Tongue (tissue), 2 donors: Measurements from ENCODE around the gene FZD10. TPM values are rescaled to one million over a fixed set of nuclear protein-coding genes. Genes with fewer than 3 reads are reported as not detected.
A peak's percentile ranks its signal among the peaks of the same experiment; 100 is the strongest.

Source experiments
- DNase-seq: peaks from one replicate; pipeline ENCODE4 v3.0.0-alpha.2; 2015
- total RNA-seq: library from RNA; depleted of rRNA; stranded (reverse); fragments of >200 nt; gene quantifications from one replicate; pipeline ENCODE4 v1.2.3, GENCODE V29; 2014

The FZD10 gene
- total RNA-seq, 1 donor from 2014 or later: 10.1 TPM

DNA sequence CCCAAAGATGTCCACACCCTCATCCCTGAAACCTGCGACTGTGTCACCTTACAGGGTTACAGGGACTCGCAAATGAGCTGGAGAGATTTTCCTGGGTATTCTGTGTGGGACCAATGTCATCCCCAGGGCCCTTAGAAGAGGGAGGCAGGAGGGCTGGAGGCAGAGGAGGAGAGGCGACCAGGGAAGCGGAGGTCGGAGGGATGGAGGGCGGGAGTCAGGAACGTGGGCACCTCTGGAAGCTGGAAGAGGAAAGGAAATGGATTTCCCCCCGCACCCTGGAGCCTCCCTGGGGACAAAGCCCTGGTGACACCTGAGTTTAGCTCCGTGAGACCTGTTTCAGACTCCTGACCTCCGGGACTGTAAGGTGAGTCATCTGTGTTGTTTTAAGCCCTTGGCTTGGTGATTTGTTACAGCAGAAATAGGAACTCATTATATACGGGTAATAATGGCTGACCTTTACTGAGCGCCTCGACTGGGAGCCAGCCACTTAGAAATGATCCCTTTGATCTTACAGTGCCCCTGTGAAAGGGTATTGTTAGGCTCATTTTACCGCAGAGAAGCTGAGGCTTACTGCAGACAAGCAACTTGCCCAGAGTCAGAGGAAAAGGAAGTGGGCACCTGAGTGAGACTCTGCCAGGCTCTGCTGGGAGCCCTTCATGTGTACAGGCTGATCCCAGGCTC, 29.3 kb upstream of the FZD10 start:
- no peak for DNase-seq

DNA sequence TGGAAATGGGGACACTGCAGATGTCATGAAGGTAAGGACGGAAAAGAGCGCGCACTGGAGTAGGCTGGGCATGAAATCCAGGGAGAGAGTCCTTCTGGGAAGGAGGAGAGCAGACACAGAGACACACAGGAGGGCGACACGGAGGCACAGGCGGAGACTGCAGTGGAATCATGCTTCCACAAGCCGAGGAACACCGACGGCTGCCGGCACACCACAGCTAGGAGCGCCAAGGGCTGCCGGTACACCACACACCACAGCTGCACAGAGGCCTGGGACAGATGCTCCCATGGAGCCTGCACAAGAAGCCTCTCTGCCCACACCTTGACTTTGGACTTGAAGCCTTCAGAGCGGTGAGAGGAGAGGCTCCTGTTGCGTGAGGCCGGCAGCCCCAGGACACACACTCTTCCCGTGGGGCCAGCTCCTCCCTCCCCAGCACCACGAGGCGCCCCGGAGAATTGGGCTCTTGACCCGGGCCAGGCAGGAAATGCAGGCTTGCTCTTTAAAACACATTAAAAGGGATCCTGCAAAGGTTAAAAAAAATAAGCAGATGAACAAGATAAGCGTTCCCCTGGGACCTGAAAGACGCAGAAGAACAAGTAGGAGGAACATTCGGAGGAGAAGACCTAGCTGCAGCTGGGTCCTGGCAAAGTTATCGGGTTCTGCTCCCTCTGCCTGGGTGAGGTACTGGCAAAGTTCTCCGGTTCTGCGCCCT, 28.3 kb upstream of the FZD10 start:
- no peak for DNase-seq

DNA sequence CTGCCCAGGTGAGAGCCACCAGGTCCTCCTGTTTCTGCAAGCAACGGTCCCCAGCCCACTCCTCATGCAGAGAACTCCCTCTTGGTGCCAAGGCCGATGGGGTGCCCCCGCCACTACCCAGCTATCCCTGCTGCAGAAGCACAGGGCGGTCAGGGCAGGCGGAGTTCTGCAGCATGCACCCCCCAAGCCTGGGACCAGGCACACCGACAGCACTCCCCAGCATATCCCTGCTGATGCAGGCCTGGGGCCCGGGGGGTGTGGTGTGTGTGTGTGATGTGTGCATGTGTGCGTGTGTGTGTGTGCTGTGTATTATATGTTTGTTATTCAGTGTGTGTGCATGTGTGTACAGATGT, 27.7 kb upstream of the FZD10 start:
- DNase-seq: no peak

DNA sequence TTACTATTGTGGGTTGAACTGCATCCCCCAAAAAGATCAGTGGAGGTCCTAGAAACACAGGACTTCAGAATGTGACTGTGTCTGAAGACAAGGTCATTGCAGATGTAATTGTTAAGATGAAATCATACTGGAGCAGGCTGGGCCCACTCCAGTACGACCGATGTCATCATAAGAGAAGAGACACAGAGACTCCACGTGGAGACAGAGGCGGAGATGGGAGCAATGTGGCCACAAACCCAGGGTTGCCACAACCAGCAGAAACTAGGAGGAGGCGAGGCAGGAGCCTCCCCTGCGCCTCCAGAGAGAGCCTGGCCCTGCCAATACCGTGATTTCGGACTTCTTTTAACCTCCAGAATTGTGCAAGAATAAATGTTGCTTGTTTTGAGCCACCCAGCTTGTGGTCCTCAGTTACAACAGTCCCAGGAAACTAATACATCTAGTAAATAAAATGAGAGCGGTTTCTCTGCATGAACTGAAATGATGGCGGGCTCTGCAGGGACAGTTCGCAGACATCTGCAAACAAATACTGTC, 25.7 kb upstream of the FZD10 start:
- DNase-seq: no peak

DNA sequence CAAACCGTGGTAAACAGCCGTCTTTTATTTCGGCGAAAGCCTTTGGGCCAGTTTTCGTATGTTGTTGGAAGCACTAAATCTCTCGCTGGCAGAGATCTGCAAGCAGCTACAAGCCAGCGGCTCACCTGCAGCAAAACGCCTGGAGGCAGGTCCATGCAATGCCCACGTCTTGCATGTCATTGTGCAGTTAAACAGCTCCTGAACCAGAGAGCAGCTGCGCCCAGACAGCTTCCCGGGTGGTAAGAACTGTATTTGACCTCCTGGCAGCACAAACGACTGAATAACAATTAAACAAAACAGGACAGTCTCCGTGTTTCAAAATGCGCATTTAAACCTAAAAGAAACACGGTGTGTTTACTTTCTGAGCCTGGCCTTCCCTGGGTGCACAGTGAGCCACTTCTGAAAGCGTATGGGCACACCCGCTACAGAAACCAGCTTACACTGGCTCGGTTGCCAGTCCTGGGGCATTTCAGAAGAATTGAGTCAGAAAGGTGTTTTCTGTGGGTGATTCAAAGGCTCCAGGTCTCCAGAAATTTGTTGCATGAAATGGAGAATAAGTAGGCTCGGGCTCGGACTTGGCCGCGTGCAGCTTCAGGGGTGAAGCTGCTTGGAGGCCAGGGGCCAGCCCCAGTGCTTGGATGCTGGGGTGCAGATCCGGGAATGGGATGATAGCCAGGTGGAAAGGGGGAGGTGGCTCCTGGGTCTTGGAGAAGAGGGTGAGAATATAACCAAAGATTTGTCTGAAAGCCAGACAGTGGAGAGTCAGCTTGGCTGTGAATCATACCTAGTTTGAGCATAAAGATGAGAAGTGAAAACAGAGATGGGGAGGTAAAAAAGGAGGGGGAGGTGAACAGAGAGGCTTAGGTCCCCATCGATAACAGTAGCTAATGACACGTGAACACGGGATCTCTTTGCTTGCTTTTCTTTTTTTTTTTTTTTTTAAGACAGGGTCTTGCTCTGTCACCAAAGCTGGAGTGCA, 24.9 kb upstream of the FZD10 start:
- DNase-seq: peak; percentile 75

DNA sequence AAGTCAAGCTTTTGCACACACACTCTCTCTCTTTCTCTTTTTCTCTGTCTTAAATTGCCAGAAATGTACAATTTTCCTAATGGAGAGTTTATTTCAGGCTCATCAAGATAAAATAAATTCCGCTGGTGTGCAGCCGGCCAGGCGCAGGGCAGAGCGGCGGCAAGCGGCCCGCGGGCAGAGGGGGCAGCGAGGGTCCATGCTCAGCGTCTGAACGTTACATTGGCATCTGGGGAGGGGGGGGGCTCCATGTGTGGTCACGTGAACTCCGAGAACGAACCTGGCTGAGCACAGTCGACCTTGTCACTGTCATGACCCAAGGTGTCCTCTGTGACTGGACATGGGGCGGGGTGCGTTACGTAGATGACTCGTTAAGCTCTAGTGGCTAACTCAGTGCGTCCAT, 23.8 kb upstream of the FZD10 start:
- no peak for DNase-seq

DNA sequence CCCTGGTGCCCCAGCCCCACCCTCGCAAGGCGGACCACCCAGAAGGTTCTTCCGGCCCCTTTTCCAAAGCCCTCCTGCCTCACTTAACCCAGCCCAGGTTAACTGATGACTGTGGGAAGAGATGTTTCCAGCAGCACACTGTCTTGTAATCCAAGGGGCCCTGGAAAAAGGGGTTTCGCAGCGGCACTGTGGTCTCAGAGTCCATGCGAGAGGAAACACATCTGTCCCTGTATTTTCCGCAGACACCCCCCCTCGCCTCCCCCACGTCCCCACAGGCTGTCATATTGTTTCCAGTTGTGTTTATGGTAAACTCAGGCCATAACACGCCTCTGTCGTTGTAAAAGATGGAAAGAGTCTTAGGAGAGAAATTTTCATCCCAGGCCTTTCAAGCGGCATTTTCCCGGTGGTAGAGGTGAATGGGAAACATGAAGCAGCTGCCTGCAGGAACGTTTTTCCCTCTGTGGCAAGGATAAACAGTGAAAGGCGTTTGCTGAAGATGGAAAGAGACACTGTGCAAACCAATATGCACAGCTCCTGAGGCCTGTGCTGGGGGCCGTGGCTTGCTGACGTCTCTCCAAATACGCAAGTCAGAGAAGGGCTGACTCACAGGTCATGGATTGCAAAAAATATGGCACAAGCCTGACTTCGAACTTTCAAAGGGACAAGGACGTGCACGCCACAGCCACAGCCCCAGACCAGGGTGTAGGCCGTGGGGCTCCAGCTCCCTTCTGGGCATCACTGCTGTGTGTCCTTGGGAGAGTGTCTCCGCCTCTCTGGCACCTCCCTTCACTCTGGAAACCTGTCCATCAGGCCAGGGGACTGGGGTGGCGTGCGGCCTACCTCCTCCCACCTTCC, 22.5 kb upstream of the FZD10 start:
- DNase-seq: peak; percentile 44

DNA sequence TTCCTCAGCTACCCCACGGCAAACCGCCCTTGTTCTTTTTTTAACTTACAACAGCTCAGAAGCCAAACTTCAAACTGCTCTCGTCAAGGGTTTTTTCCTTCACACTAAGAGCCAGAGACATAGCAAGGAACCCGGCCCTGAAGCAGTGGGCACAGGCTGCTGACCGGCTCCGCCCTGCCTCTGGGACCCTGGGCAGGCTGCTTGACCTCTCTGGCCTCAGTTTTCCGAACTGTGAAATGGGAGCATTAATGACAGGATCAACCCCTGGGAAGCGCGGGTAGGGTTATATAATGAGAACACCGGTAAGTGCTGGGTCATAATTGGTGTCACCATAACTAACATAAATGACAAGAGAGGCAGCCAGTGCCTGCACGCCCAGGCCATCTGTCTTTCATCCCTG, 21.2 kb upstream of the FZD10 start:
- no peak for DNase-seq

DNA sequence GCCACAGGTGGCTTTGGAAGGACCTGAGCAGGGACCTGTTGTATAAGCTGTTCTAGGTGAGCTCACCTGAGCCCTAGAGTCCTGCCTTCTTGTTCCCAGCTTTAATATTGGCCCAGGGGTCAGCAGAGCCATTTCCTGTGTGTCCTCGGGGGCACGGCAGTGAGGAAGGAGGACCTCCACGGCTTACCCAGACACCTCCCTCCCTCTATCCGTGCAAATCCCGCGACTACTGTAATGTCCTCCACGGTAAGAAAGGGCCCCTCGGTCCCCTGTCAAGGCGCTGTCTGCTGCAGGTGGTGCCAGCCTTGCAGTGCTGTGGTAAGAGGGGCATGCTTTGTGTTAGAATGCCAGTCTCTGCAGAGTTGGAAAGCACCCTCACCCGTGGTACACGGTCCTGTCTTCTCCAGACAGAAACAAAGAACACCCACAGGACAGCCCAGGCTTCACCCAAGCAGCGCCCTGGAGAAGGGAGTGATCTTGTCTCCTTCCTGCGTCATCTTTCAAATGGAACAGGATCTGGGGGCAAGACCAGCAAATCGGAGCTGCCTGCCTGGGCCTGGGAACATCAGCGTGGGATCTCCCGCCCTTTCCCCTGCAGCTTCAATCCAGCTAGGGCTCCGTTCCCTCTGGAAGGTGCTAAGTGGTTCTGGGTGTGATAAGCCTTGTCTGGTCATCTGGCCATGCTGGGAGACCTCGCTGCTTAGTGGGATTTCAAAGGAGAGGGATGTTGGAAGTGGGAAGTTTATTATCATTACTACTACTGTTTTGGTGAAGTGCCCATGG, 20.2 kb upstream of the FZD10 start:
- DNase-seq: no peak

DNA sequence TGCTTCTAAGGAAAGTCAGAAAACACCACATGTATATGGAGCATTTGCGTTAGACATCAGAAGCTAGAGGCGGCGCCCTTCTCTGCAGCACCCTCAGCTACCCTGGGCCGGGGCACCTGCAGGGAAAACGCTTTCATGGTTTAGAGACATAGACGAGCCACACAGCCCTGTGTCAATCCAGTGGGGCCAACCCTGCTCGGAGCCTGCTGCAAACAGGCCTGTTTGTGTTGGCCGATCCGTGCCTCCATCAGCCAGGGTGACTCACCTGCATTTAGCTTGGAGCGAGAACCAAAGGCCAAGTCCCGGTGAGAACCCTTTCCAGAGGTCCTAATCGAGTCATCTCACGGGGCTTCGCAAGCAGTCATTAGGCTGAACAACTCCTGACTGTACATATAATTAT, 19.5 kb upstream of the FZD10 start:
- DNase-seq: no peak

DNA sequence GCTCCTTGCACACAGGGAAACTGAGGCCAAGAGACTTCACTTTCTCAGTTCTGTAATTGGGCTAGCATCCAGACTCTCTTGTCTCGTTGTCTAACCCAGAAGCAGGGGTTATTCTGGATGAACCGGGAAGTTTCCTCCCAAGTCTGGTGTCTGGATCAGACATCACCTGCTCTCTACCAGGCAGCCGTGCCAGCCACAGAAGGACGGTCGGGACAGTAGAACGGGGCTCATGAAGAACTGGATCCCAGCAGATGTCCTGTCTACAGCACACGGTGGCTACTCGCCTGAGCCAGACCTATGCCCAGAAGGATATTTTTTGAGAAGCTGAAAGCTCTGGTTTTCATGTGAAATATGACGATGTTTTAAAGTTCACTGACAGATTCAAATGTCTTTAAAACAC, 19.1 kb upstream of the FZD10 start:
- no peak for DNase-seq

DNA sequence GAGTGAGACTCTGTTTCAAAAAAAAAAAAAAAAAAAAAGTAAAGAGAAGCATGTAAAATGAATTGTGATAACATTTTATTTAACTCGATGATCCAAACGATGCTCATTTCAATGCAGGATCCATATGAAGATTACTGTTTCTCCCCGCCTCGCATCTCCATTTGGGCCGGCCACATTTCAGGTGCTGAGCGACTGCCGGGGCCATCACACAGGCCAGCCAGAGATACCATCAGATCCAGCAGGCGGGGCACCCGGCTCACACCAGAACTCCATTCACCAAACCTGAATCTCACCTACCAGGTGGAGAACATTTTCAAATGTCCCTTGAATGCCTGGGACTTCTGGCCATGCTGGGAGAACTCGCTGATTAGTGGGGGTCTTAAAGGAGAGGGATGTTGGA, 18.0 kb upstream of the FZD10 start:
- DNase-seq: no peak

DNA sequence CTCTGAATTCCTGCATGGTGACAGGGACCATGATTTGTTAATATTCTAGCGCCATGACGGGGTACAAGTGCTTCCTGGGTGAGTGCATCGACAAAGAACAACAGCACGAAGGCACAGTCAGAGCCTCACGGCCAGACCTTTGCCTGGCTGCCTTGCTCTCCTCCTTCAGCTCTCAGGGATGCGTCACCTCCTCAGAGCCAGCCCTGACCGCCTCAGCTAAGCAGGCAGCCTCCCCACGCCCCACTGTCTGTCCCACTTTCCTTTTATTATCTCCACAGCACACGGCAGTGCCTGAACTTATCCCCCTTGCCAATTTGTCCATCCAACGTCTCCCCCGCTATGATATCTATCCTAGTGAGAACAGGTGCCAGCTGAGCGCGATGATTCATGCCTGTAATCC, 16.5 kb upstream of the FZD10 start:
- no peak for DNase-seq

DNA sequence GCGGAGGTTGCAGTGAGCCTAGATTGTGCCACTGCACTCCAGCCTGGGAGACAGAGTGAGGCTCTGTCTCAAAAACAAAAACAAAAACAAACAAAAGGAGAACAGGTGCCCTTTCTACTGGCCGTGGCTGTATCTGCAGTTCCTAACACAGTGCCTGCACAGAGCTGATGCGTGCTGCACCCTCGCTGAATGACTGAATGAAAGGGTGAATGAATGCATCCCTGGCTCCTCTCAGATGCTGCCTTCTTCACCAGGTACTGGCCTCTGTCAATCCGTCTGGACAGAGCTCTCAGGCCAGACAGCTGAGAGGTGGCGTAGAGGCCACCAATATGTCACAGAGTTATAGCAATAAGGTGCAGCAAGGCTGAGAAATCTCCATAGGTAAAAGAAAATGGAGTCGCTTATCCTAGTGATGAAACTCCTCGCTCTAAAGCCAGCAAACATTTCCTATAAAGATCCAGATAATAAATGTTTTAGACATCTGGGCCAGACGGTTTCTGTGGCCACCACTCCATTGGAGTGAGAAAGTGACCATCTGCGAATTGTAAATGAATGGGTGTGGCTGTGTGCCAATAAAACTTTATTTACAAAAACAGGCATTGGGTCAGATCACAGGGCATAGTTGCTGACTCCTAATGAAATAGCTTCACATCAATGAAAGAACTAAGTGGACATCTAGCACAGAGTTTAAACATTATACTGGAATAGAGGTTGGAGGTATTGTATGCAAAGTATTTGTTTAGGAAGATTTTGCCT, 15.9 kb upstream of the FZD10 start:
- no peak for DNase-seq

DNA sequence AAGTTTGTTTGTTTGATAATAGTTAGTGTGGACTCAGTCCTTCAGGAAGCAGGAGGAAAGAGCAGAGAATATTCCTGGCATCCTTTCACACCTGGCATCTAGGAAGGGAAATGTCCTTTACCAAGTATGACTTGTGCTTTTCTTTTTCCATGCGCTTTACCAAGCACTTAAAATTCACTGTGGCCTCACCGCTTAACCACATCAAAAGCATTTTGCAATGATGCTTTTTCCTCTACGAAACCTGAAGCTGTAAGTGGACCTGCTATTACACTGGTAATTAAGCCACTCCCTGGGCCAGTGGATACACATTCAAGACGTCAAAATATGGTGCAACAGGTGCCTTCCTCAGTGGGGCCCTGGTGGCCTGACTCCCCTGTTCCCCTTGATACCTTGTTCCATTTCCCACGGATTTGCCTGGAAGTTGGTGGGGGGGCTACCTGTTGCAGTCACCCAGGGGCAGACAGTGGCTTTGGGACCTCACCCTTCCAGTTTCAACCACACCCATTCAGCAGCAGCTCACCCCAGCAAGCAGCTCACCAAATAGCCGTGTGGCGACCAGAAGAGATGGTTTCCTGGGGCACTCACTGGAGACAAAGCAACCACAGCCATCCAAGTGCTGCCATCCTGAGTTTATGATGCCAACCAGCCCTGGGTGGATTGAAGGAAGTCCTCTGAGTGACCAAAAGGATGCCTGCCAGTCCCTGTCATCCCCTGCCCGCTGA, 14.2 kb upstream of the FZD10 start:
- no peak for DNase-seq

DNA sequence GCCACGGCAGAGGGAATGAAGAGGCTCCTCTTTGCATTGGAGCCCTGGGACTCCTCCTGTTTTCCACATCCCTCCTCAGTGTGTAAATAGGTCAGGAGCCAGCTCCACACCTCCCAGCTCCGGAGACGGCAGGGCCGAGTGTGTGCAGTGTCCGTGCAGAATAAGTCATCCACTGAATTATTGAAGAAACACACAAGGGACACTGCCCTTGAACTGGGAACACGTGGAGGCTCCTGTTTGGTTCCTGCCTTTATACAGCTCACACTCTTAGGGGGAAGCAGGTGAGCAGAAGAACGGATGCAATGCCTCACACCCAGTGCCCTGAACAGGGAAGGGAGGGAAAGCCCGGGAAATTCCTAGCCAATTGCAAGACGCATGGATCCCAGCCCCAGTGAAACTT, 10.4 kb upstream of the FZD10 start:
- DNase-seq: no peak

DNA sequence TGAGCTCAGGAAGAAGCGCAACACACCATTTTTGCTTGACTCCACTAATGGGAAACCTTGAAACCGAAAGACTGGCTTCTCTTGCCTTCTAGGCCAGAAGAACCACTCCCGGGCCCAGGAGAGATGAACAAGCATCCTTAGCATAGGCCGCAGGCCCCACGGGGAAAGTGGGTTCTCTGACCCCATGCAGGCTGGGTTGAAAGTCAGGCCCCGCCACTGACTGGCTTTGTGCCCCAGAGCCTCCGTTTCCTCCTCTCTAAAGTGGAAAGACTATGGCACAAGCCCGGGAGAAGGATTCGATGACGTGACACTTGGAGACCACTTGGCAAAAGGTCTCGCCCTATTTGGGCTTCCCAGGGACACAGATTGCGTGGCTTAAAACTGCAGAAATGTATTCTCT, 9.9 kb upstream of the FZD10 start:
- DNase-seq: no peak

DNA sequence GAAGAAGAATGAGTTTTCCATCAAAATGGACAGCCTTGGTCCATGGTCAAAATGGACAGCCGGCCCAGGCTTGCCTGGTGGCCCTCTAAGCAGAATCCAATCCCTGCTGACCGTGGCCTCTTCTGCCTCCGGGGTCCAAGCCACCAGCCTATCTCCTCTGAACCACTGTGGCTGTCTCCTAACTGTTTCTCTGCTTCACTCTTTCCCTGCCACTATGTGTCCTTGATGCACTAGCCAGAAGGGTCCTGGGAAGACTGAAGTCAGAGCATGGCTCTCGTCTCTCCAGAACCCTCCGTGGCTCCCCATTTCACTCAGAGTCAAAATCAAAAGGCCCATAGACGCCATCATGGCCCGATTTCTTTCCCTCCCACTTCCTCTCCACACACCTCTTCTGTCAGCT, 8.5 kb upstream of the FZD10 start:
- no peak for DNase-seq

DNA sequence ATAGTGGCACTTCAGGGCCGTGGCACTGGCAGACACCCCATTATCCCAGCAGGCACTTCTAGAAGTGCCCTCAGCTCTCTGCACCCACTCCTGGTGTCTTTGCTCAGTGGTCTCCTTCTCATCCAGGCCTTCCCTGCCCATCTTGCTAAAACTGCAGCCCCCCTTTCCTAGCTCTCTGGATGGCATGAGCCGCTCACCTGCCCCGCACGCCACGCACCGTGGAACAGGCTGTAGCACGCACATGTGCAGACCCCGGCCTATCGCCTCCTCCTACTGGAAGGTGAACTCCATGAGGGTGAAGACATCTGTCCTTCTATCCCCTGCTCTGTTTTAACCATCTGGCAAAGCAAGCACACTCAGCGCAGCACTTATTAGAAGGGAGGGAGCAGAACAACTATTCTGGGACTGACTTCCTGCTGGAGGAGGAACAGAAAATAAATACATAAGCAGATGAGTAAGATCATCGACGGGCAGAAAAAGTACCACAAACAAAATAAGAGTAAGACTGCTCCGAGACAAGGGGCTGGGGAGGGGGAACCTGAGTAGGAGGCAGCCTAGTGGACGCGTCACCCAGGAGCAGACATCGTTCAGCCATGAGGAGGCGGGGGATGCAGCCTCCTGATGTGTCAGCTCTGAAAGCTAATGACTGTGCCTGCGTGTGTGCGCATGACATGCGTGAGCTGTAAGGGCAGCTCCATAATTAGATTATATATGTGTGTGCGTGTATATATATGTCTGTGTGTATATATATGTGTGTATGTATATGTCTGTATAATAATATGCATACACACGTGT, 7.8 kb upstream of the FZD10 start:
- no peak for DNase-seq
